Right ventricle myocardium superior (tissue), 1 donor: ENCODE results near the gene CHP2. TPM values are rescaled to one million over a fixed set of nuclear protein-coding genes. Genes with fewer than 3 reads are reported as not detected.
"Not testable (repeated sequence)": the region's sequence is repeated elsewhere in the genome, so short reads cannot be mapped to it uniquely, and the experiment has no call there.

Experiments used
- ATAC-seq: fragments of 200-7000 bp; cut with Tn5 transposase; one replicate; pipeline ENCODE4 v1.9.1; 2020; ENCODE audit warnings: mild to moderate bottlenecking; ENCODE audit not compliant: poor library complexity
- DNase-seq: peaks from one replicate; pipeline ENCODE4 v3.0.0-alpha.2; 2020
- intact Hi-C: fragments of 100-400 bp; cut with DNase I; formaldehyde crosslinking; loops from one replicate; pipeline ENCODE4 v1.11.2; 2022
- total RNA-seq: library from RNA; stranded (reverse); fragmentation: NEBNext Ultra II Directional; extraction: Animal tissue kit (Norgen Biotek cat#: 25700); gene quantifications from one replicate; pipeline ENCODE4 v1.2.1, GENCODE V29; 2021
- donor health status: DM: no; HTN: yes; CAD: no; lungs with severe emphysema.

CHP2 gene
- total RNA-seq, 1 donor from 2014 or later = not detected

- ATAC-seq = no peak
- intact Hi-C loops = no loop called here
- no peak for DNase-seq
Measured at GRCh38 chr16:23739516-23739915, 15.3 kb upstream of the CHP2 start.

GRCh38 chr16:23741675-23742303, 13.0 kb upstream of the CHP2 start:
- DNase-seq = no peak
- intact Hi-C loops = no loop called here
- ATAC-seq = no peak

GRCh38 chr16:23742766-23743165, 12.1 kb upstream of the CHP2 start:
- intact Hi-C loops = no loop called here
- ATAC-seq (no peak), DNase-seq (no peak)

GRCh38 chr16:23745263-23745662, 9.6 kb upstream of the CHP2 start:
- intact Hi-C loops = no loop called here
- DNase-seq = no peak

GRCh38 chr16:23748630-23749029, 6.2 kb upstream of the CHP2 start:
- ATAC-seq = no peak
- no peak for DNase-seq
- intact Hi-C loops = no loop called here

More at GRCh38 chr16:23745263-23745662, 9.6 kb upstream of the CHP2 start:
- ATAC-seq = no peak

- intact Hi-C loops, DNase-seq, ATAC-seq: not testable (repeated sequence)
Measured at GRCh38 chr16:23751053-23751452, 3.8 kb upstream of the CHP2 start.

- ATAC-seq = no peak
- intact Hi-C loops = no loop called here
Measured at GRCh38 chr16:23753908-23754593, 775 bp upstream of the CHP2 start.

GRCh38 chr16:23755484-23755809, 621 bp downstream of the CHP2 start:
- intact Hi-C loops = no loop called here
- ATAC-seq (no peak), DNase-seq (no peak)

More at GRCh38 chr16:23753908-23754593, 775 bp upstream of the CHP2 start:
- no peak for DNase-seq

- DNase-seq (no peak), ATAC-seq (no peak)
- intact Hi-C loops = no loop called here
Measured at GRCh38 chr16:23757116-23757515, 2.3 kb downstream of the CHP2 start.

- ATAC-seq = no peak
- no peak for DNase-seq
- intact Hi-C loops = no loop called here
Measured at GRCh38 chr16:23757937-23758619, 3.3 kb downstream of the CHP2 start.

- intact Hi-C loops = no loop called here
- ATAC-seq = no peak
Measured at GRCh38 chr16:23765933-23766332, 11.1 kb downstream of the CHP2 start.

GRCh38 chr16:23768581-23768980, 13.8 kb downstream of the CHP2 start:
- ATAC-seq = no peak
- DNase-seq = no peak
- intact Hi-C loops = no loop called here

More at GRCh38 chr16:23765933-23766332, 11.1 kb downstream of the CHP2 start:
- no peak for DNase-seq

GRCh38 chr16:23771027-23771426, 16.2 kb downstream of the CHP2 start:
- intact Hi-C loops = no loop called here

GRCh38 chr16:23771642-23772041, 16.8 kb downstream of the CHP2 start:
- no peak for DNase-seq
- intact Hi-C loops = no loop called here
- no peak for ATAC-seq

More at GRCh38 chr16:23771027-23771426, 16.2 kb downstream of the CHP2 start:
- ATAC-seq (no peak), DNase-seq (no peak)

- intact Hi-C loops = no loop called here
- ATAC-seq (no peak), DNase-seq (no peak)
Measured at GRCh38 chr16:23773339-23773738, 18.5 kb downstream of the CHP2 start.

- DNase-seq = no peak
- intact Hi-C loops = no loop called here
- ATAC-seq = no peak
Measured at GRCh38 chr16:23781176-23781575, 26.4 kb downstream of the CHP2 start.

- DNase-seq (no peak), ATAC-seq (no peak)
- intact Hi-C loops = no loop called here
Measured at GRCh38 chr16:23784811-23785447, 30.1 kb downstream of the CHP2 start.

GRCh38 chr16:23785842-23786241, 31.0 kb downstream of the CHP2 start:
- DNase-seq (no peak), ATAC-seq (no peak)
- intact Hi-C loops = no loop called here

GRCh38 chr16:23786964-23787561, 32.2 kb downstream of the CHP2 start:
- intact Hi-C loops = no loop called here

More at GRCh38 chr16:23786964-23787561, 32.2 kb downstream of the CHP2 start:
- ATAC-seq = no peak
- DNase-seq = no peak
